HG03432 (cell line): ENCODE data around the gene KLHL20.

Experiments
- ATAC-seq: cut with Tn5 transposase; IDR thresholded peaks from one replicate; pipeline ENCODE4 v1.9.1; 2021; ENCODE audit warnings: mild to moderate bottlenecking, moderate library complexity; ENCODE audit not compliant: unreplicated experiment

Gene KLHL20

GRCh38 chr1:173827611-173828010 is 112.8 kb downstream of the KLHL20 start:
- ATAC-seq = no peak

GRCh38 chr1:173832748-173833147 is 118.0 kb downstream of the KLHL20 start:
- ATAC-seq = no peak
